ENCODE measurements around the gene FAM168A. TPM values are rescaled to one million over a fixed set of nuclear protein-coding genes. Genes with fewer than 3 reads are reported as not detected.

Gene FAM168A
- total and polyA plus RNA-seq, 4 donors = 4.8 to 14.6 (median 9.1) TPM

- 82% methylated on average over 6 of the region's 6 CpGs for WGBS
- TF ChIP-seq MAX (IDR thresholded peaks at IDR 0.05) = no peak
- no peak for TF ChIP-seq FOXA1 (IDR thresholded peaks at IDR 0.05)
- TF ChIP-seq FOXA2 (IDR thresholded peaks at IDR 0.05) = no peak
- TF ChIP-seq GABPA (IDR thresholded peaks at IDR 0.05 in 1 of 2, conservative IDR thresholded peaks at IDR 0.05 in 1 of 2) = no peak
- TF ChIP-seq HNF4G (IDR thresholded peaks at IDR 0.05) = no peak
- no peak for TF ChIP-seq JUND (IDR thresholded peaks at IDR 0.05)
- no peak for TF ChIP-seq EGR1 (IDR thresholded peaks at IDR 0.05; ENCODE audit: low read depth in 2 of 2)
- no peak for TF ChIP-seq ZBTB33 (IDR thresholded peaks at IDR 0.05)
- TF ChIP-seq TAF1 (conservative IDR thresholded peaks at IDR 0.05) = no peak
- TF ChIP-seq CTCF (IDR thresholded peaks at IDR 0.05; ENCODE audit: low read depth, low read length, missing input control) = no peak
- TF ChIP-seq RXRA (IDR thresholded peaks at IDR 0.05) = no peak
- no peak for TF ChIP-seq RAD21 (IDR thresholded peaks at IDR 0.05)
- Histone ChIP-seq H3K27me3 (ENCODE audit: control insufficient read depth in 4 of 4, insufficient read depth in 4 of 4, low read length in 3 of 4) (no peaks in the 10 kb centered on the region), H3K9ac (ENCODE audit: low read depth in 1 of 2, low read length in 2 of 2) (no peak overlapping the region), H3K9me3 (ENCODE audit: control insufficient read depth in 4 of 4, low read length in 3 of 4) (no peaks in the 10 kb centered on the region), H3K36me3 (ENCODE audit: control insufficient read depth in 4 of 4, insufficient read depth in 3 of 4, low read depth in 1 of 4, low read length in 3 of 4) (no peaks in the 10 kb centered on the region), H3K4me1 (ENCODE audit: control insufficient read depth in 4 of 4, insufficient read depth in 4 of 4, low read length in 3 of 4) (no peaks in the 10 kb centered on the region), H3K4me3 (ENCODE audit: low read depth in 1 of 3, low read length in 3 of 3) (no peak overlapping the region), H3K27ac (ENCODE audit: low read depth in 1 of 2, low read length in 2 of 2) (no peak overlapping the region)
- DNase-seq (ENCODE audit: low spot score) = no peak
These were observed 198.7 kb downstream of the FAM168A start for GRCh38 chr11:73399159-73399590.

GRCh38 chr11:73398721-73399120 lies 199.2 kb downstream of the FAM168A start:
- 98% methylated on average over 2 of the region's 2 CpGs for WGBS
- no peak overlapping the region for H3K4me3 ChIP-seq (ENCODE audit: low read depth in 1 of 3, low read length in 3 of 3)
- H3K4me1 ChIP-seq (ENCODE audit: control insufficient read depth in 4 of 4, insufficient read depth in 4 of 4, low read length in 3 of 4) = no peaks in the 10 kb centered on the region
- no peaks in the 10 kb centered on the region for H3K27me3 ChIP-seq (ENCODE audit: control insufficient read depth in 4 of 4, insufficient read depth in 4 of 4, low read length in 3 of 4)
- TF ChIP-seq HNF4G (IDR thresholded peaks at IDR 0.05) = no peak
- TF ChIP-seq CTCF (IDR thresholded peaks at IDR 0.05; ENCODE audit: low read depth, low read length, missing input control) = no peak
- no peak for TF ChIP-seq GABPA (IDR thresholded peaks at IDR 0.05 in 1 of 2, conservative IDR thresholded peaks at IDR 0.05 in 1 of 2)
- TF ChIP-seq EGR1 (IDR thresholded peaks at IDR 0.05; ENCODE audit: low read depth in 2 of 2) = no peak
- TF ChIP-seq FOXA2 (IDR thresholded peaks at IDR 0.05) = no peak
- DNase-seq (ENCODE audit: low spot score) = no peak
- no peaks in the 10 kb centered on the region for H3K9me3 ChIP-seq (ENCODE audit: control insufficient read depth in 4 of 4, low read length in 3 of 4)
- H3K36me3 ChIP-seq (ENCODE audit: control insufficient read depth in 4 of 4, insufficient read depth in 3 of 4, low read depth in 1 of 4, low read length in 3 of 4) = no peaks in the 10 kb centered on the region
- no peak overlapping the region for H3K9ac ChIP-seq (ENCODE audit: low read depth in 1 of 2, low read length in 2 of 2)
- no peak overlapping the region for H3K27ac ChIP-seq (ENCODE audit: low read depth in 1 of 2, low read length in 2 of 2)

Measured in liver (tissue), 9 donors.